Right hindlimb (tissue), 1 donor: ENCODE results near the gene CYP2J2.
"Not testable (repeated sequence)": the region's sequence is repeated elsewhere in the genome, so short reads cannot be mapped to it uniquely, and the experiment has no call there.

Experiments
- DNase-seq: peaks from one replicate; pipeline ENCODE4 v3.0.0-alpha.2; 2018

The CYP2J2 gene

DNA sequence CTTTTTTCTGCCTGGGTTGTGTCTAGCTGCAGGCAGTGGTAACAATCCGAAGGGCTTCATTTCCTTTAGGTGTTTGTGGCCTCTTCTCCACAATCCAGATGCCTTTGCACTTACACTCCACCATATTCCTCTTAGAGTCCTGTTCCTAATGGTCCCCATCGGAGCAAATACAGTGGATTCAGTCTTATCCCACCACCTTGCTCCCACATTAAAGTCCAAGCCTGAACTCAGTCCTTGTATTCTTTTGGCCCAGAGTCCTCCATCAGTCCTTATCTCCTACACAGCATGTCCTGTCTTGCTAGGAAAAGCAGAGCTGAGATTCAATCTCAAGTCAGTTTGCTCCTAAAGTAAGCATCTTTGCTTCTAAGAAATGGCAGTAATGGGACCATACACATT lies 8.8 kb downstream of the CYP2J2 start:
- no peak for DNase-seq

- DNase-seq = no peak
These were observed 9.4 kb downstream of the CYP2J2 start for GRCh38 chr1:59917026-59917784.

DNA sequence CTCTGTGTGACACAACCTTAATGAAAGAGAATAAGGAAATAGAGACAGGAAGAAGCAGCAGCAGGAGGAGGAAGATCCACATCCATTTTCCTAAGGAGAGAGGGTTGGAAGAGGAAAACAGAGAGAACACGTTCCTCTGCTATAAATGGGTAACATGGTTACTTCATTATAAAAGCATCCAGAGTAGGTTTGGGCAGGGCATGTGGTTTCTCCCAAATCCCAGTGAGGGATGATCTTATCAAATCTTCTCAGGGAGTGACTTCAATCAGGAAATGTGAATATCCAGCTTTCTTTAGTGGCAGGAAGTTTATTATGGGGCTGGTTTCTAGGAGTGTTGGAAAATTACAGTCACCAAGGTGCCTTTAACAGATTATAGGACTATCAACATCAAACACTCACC lies 11.1 kb downstream of the CYP2J2 start:
- DNase-seq = no peak

DNA sequence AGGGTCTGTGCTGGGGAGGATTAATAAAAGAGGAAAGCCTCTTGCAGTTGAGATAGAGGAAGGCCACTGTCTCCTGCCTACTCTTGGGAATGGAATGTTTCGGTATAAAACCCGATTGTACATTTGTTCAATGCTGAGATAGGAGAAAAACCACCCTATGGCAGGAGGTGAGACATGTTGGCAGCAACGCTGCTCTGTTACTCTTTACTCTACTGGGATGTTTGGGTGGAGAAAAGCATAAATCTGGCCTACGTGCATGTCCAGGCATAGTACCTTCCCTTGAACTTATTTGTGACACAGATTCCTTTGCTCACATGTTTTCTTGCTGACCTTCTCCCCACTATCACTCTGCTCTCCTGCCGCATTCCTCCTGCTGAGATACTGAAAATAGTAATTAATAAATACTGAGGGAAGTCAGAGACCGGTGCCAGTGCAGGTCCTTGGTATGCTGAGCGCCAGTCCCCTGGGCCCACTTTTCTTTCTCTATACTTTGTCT lies 11.7 kb downstream of the CYP2J2 start:
- not testable (repeated sequence) for DNase-seq

GRCh38 chr1:59908682-59909081 lies 17.9 kb downstream of the CYP2J2 start:
- no peak for DNase-seq

DNA sequence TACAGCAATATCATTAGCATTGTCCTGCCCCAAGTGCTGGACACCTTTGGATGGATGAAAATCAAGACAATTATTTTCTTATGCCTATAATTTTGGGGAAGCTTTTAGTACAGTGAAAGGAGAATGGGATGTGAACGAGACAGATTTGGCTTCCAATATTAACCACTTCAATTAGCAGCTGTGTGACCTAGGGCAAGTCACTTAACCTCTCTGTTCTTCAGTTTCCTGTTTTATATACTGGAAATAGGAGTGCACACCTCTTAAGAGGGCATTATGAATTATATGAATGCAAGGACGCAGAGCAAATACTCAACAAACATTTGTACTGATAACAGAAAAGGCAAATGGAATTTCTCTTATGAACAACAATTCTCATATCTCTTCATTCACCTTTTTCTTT lies 18.5 kb downstream of the CYP2J2 start:
- no peak for DNase-seq

DNA sequence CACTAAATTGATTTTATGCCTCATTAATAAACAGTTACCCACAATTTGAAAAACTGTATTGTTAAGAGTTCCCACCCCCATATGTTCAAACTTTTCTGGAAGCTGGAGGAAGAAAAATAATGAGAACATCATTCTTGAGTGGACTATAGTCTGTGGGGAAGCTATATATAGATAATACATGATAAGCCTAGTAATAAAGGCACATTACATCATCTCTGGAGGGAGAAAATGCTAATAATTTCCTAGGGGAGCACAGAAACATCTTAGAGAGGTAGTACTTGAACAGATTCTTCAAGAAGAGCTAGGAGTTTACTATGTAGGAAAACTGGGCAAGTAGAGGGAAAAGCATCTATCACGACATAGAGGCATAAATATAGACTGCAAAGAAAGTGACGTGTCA lies 19.6 kb downstream of the CYP2J2 start:
- no peak for DNase-seq

DNA sequence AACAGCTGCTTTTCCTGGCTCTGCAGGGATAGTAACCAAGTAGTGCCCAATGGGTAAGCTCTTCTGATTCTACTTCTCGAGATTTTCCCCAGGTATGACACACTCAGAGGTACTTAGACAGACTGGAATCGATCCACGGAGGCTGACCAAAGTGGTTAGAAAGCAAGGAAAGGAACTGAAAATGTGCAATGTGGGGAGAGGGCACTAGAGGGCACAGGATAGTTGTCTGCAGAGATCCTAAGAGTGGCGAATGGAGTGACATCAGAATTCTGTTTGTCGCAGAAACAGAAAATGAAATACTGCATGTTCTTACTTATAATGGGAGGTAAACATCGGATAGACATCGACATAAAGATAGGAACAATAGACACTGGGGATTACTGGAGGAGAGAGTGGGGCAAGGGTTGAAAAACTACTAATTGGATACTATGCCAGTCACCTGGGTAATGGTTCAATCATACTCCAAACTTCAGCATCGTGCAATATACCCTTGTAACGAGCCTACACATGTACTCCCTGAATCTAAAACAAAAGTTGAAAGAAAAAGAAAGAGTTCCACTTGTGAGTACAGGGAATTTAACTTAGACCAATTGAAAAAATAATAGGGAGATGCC lies 23.3 kb downstream of the CYP2J2 start:
- DNase-seq = no peak

DNA sequence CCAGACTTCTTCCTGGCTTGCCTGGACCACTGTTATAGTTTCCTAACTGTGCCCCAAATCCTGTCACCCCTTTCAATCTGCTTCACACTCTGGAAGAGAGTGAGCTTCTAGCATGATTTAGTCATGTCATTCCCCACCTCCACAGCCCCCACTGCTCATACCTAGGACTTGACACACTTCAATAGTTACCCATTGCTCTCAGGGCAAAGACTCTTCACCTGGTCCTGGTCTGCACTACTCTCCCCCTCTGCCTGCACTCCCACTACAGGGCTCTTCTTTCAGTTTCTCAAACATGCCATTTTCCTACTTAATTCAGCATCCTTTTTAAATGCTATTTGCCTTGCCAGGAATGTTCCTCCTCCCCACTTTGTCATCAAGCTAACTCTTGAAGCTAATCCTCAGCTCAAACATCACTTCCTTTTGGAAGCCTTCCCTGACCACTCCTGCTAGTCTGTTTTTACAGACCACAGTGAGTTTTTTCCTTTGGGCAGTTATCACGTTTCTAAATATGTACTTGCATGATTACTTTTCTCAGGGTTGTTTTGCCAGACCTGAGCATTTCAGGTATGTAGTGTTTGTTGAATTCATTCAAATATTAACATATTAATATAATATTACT lies 24.7 kb downstream of the CYP2J2 start:
- no peak for DNase-seq

GRCh38 chr1:59900640-59901039 lies 25.9 kb downstream of the CYP2J2 start:
- no peak for DNase-seq

DNA sequence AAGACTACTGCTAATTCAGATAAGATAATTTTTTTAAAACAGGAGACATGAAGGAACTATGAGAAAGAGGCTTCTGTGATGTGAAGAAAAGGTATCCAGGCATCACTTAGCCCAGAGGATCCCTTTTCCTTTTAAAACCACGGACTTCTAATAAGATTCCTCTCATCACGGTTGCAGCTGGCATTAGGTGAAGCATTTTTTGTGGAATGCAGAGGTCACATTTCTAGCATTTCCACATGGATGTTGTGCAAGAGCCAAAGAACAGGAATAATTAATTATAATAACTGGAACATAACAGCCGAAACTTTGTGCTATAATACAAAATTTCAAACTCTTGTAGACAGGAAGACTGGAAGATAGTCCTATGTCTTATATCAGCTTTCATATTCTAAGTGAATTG lies 27.6 kb downstream of the CYP2J2 start:
- no peak for DNase-seq

DNA sequence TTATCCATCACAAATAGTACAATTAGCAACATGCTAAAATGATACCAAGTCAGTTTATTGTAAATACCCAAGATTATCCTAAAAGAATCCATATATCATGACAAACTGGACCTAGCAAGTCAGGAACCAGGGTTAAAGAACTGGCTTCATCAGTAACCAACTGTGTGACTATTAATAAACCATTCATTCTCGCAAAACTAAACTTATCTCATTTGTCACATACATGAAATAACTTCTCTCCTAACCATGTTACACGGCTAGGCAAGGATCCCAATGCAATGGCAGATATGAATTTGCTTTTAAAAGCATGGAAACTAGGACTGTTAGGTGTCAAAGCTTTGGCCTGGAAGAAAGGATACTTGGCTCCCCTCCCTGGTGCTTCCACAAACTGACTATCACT lies 29.4 kb downstream of the CYP2J2 start:
- DNase-seq = no peak

GRCh38 chr1:59892841-59893811 lies 33.4 kb downstream of the CYP2J2 start:
- no peak for DNase-seq

DNA sequence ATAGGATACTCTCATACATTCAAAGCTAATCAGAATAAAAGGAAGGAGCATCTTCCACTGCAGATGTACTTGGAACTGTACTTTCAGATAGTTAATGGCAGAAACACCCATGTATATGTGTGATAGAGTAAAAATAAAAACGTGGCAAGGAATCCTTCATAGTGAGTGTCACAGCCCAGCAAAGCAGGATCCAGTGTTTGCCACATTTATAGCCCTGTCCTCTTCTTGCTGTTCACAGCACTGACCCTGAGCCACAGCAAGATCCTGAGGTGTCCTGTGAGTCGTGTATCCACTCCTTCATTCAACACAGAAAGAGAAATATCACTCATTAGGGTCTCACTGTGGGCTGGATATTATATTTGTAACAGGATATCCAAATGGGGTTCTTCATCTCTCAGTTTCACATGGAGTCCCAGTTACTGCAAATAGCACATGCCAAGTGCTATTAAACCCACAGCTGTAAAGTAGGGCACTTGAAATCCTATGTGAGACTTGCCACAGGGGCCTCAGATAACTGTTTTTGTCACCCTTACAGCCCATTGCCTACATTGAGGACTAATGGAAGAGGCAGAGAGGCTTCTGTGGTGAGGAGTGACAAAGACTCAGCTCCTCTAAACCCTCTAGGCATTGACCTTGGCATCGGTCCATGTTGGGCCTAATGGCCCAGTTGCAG lies 41.3 kb downstream of the CYP2J2 start:
- no peak for DNase-seq

- no peak for DNase-seq
These were observed 45.8 kb downstream of the CYP2J2 start for GRCh38 chr1:59880735-59881134.

GRCh38 chr1:59879996-59880505 lies 46.5 kb downstream of the CYP2J2 start:
- no peak for DNase-seq

GRCh38 chr1:59879574-59879973 lies 47.0 kb downstream of the CYP2J2 start:
- DNase-seq = peak; percentile 67

GRCh38 chr1:59878370-59878769 lies 48.2 kb downstream of the CYP2J2 start:
- DNase-seq = no peak

DNA sequence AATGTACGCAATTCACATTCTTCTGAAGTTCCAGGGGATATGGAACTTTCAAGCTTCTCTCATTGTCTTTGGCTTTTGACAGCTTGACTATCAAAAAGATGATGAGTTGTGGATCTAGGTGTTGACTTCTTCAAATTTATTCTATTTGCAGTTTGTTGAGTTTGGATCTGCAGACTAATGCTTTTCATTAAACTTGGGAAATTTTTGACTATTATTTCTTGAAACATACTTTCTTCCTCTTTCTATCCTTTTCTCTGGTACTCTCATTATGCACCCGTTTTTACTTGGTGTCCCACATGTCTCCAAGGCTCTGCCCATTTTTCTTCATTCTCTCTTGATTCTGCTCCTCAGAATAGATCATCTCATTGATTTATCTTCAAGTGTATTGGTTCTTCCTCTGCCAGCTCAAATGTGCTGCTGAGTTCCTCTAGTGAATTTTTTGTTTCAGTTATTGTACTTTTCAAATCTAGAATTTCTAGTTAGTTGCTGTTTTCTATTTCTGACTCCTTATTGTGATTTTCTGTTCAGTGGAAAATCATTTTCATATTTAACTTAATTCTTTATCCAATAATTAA lies 49.4 kb downstream of the CYP2J2 start:
- no peak for DNase-seq

- no peak for DNase-seq
These were observed 54.8 kb downstream of the CYP2J2 start for GRCh38 chr1:59871746-59872145.

- DNase-seq = no peak
These were observed 60.1 kb downstream of the CYP2J2 start for GRCh38 chr1:59866462-59866861.
